Hepatocyte (in vitro differentiated cells): Measurements from ENCODE around the gene VCL. TPM values are rescaled to one million over a fixed set of nuclear protein-coding genes. Genes with fewer than 3 reads are reported as not detected.

Source experiments
- DNase-seq: peaks from one replicate; pipeline ENCODE4 v3.0.0-alpha.2; 2016; ENCODE audit warnings: low spot score
- H2AFZ ChIP-seq: fragments of 200-600 bp; sonication (generic); 2 replicates; pipeline ENCODE4 v1.6.0; 2016; ENCODE audit warnings: antibody characterized with exemption, mild to moderate bottlenecking
- H3K27ac ChIP-seq: fragments of 200-600 bp; sonication (generic); 2 replicates; pipeline ENCODE4 v1.5.1; 2016; ENCODE audit warnings: mild to moderate bottlenecking
- H3K27me3 ChIP-seq: fragments of 200-600 bp; sonication (generic); 2 replicates; pipeline ENCODE4 v1.6.1; 2016
- H3K36me3 ChIP-seq: fragments of 200-600 bp; sonication (generic); replicated peaks from 2 replicates; pipeline ENCODE4 v1.5.1; 2016; ENCODE audit warnings: low read depth; ENCODE audit not compliant: insufficient read depth
- H3K4me1 ChIP-seq: fragments of 200-600 bp; sonication (generic); 2 replicates; pipeline ENCODE4 v1.5.1; 2016; ENCODE audit warnings: mild to moderate bottlenecking, moderate library complexity; ENCODE audit not compliant: insufficient read depth
- H3K4me2 ChIP-seq: fragments of 200-600 bp; sonication (generic); 2 replicates; pipeline ENCODE4 v1.6.0; 2016
- H3K4me3 ChIP-seq: fragments of 200-600 bp; sonication (generic); 2 replicates; pipeline ENCODE4 v1.5.1; 2016; ENCODE audit warnings: mild to moderate bottlenecking
- H3K79me2 ChIP-seq: fragments of 200-600 bp; sonication (generic); 2 replicates; pipeline ENCODE4 v1.6.0; 2017; ENCODE audit warnings: mild to moderate bottlenecking
- H3K9me2 ChIP-seq: fragments of 200-600 bp; sonication (generic); replicated peaks from 2 replicates; pipeline ENCODE4 v1.6.0; 2017; ENCODE audit warnings: mild to moderate bottlenecking; ENCODE audit not compliant: insufficient read depth
- H3K9me3 ChIP-seq: fragments of 200-600 bp; sonication (generic); 2 replicates; pipeline ENCODE4 v1.5.1; 2016; ENCODE audit warnings: low read depth, mild to moderate bottlenecking
- H4K20me1 ChIP-seq: fragments of 200-600 bp; sonication (generic); 2 replicates; pipeline ENCODE4 v1.6.0; 2016; ENCODE audit warnings: mild to moderate bottlenecking; ENCODE audit not compliant: insufficient read depth, poor library complexity, severe bottlenecking
- CTCF ChIP-seq: fragments of 200-600 bp; sonication (generic); IDR thresholded peaks from 2 replicates; pipeline ENCODE4 v1.5.1; 2016; ENCODE audit warnings: antibody characterized with exemption, mild to moderate bottlenecking; ENCODE audit not compliant: poor library complexity
- EZH2 ChIP-seq: fragments of 200-600 bp; sonication (generic); IDR thresholded peaks from 2 replicates; pipeline ENCODE4 v1.6.1; 2016; ENCODE audit warnings: antibody characterized with exemption, mild to moderate bottlenecking, borderline replicate concordance
- EZH2phosphoT487 ChIP-seq: fragments of 200-600 bp; sonication (generic); IDR thresholded peaks from one replicate; pipeline ENCODE4 v1.6.1; 2018; ENCODE audit warnings: antibody characterized with exemption, mild to moderate bottlenecking, low read depth, moderate library complexity; ENCODE audit not compliant: unreplicated experiment, severe bottlenecking
- WGBS: methylation state at CpG from one replicate; pipeline ENCODE4 v1.1.6; 2016; ENCODE audit warnings: low lambda C conversion rate; ENCODE audit errors: missing lambda C conversion rate; 5-methylcytosine and 5-hydroxymethylcytosine counted together
- polyA plus RNA-seq: library from polyadenylated mRNA; unstranded; fragments of >200 nt; fragmentation: Nextera tagmentation; extraction: Ambion mirVana; gene quantifications from 2 replicates; pipeline ENCODE4 v1.2.1, GENCODE V29; 2016
- total RNA-seq: library from RNA; depleted of rRNA; stranded (reverse); fragments of >200 nt; gene quantifications from 2 replicates; pipeline ENCODE4 v1.2.3, GENCODE V29; 2014

VCL gene
- total and polyA plus RNA-seq, 2 experiments from 2014 or later, result 60.8 to 93.4 TPM

DNA sequence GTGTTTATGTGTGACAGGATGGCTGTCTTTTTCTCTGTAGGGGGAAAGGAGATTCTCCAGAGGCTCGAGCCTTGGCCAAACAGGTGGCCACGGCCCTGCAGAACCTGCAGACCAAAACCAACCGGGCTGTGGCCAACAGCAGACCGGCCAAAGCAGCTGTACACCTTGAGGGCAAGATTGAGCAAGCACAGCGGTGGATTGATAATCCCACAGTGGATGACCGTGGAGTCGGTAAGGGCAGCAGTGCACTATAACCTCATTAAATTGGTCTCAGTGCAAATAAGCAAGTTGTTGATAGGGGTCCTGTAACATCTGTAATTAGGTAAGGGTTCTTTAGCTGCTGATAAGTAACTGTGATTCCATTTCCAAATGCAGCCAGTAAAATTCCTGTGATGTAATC is 96.3 kb downstream of the VCL start:
- Histone ChIP-seq H3K4me3 (no peak overlapping the region), H3K9me2 (no peaks in the 10 kb centered on the region), H3K36me3 (no peaks in the 10 kb centered on the region), H3K4me2 (no peak overlapping the region), H2AFZ (no peak overlapping the region), H3K27ac (no peak overlapping the region), H3K4me1 (no peaks in the 10 kb centered on the region), H3K27me3 (no peaks in the 10 kb centered on the region), H4K20me1 (no peaks in the 10 kb centered on the region), H3K79me2 (no peaks in the 10 kb centered on the region), H3K9me3 (no peaks in the 10 kb centered on the region)
- TF ChIP-seq EZH2phosphoT487 (no peak), CTCF (no peak), EZH2 (no peak)
- DNase-seq, result no peak
- 89% methylated on average over 7 of the region's 7 CpGs for WGBS

DNA sequence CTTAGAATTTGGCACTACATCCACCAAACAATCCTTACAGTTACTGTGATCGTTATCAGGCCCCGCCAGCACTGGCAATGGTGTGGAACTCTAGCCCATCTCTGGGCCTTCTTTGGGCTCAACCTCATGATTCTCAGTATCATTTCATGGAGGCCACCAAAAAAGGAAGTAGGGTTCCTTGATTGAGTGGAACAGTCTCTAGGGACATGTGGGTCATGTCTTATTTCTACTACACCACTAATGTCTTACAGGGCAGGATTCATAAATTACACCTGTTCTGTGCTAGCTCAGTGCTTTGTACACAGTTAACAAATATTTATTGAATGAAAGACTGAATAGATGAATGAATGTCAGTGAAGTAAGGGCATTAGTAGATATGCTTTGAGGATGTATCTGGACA is 98.9 kb downstream of the VCL start:
- no peaks in the 10 kb centered on the region for H4K20me1 ChIP-seq
- no peak overlapping the region for H2AFZ ChIP-seq
- H3K4me2 ChIP-seq, result no peak overlapping the region
- no peaks in the 10 kb centered on the region for H3K9me3 ChIP-seq
- H3K4me1 ChIP-seq, result no peaks in the 10 kb centered on the region
- 96% methylated on average over 2 of the region's 2 CpGs for WGBS
- H3K27me3 ChIP-seq, result no peaks in the 10 kb centered on the region
- no peaks in the 10 kb centered on the region for H3K36me3 ChIP-seq
- H3K9me2 ChIP-seq, result no peaks in the 10 kb centered on the region
- no peak for DNase-seq
- H3K27ac ChIP-seq, result no peak overlapping the region
- TF ChIP-seq CTCF (no peak), EZH2phosphoT487 (no peak), EZH2 (no peak)
- H3K79me2 ChIP-seq, result no peaks in the 10 kb centered on the region
- no peak overlapping the region for H3K4me3 ChIP-seq

- Histone ChIP-seq H3K79me2 (no peaks in the 10 kb centered on the region), H3K27ac (no peak overlapping the region), H2AFZ (no peak overlapping the region), H4K20me1 (no peaks in the 10 kb centered on the region), H3K4me2 (no peak overlapping the region), H3K27me3 (no peaks in the 10 kb centered on the region), H3K9me3 (no peaks in the 10 kb centered on the region), H3K36me3 (no peaks in the 10 kb centered on the region), H3K9me2 (no peaks in the 10 kb centered on the region), H3K4me1 (no peaks in the 10 kb centered on the region), H3K4me3 (no peak overlapping the region)
- TF ChIP-seq EZH2 (no peak), EZH2phosphoT487 (no peak), CTCF (no peak)
- DNase-seq, result no peak
- 76% methylated on average over 9 of the region's 9 CpGs for WGBS
These were observed 99.9 kb downstream of the VCL start for GRCh38 chr10:74097776-74098175.

- H3K79me2 ChIP-seq, result no peaks in the 10 kb centered on the region
- H3K4me1 ChIP-seq, result no peaks in the 10 kb centered on the region
- no peak overlapping the region for H2AFZ ChIP-seq
- WGBS, result 92% methylated on average over 3 of the region's 3 CpGs
- no peak overlapping the region for H3K27ac ChIP-seq
- H3K36me3 ChIP-seq, result no peaks in the 10 kb centered on the region
- no peaks in the 10 kb centered on the region for H3K9me2 ChIP-seq
- H3K27me3 ChIP-seq, result no peaks in the 10 kb centered on the region
- H4K20me1 ChIP-seq, result no peaks in the 10 kb centered on the region
- H3K4me3 ChIP-seq, result no peak overlapping the region
- no peak overlapping the region for H3K4me2 ChIP-seq
- DNase-seq, result no peak
- H3K9me3 ChIP-seq, result no peaks in the 10 kb centered on the region
- TF ChIP-seq EZH2phosphoT487 (no peak), CTCF (no peak), EZH2 (no peak)
These were observed 101.5 kb downstream of the VCL start for GRCh38 chr10:74099420-74099819.
